ENCODE results near the gene GATM.

The GATM gene

DNA sequence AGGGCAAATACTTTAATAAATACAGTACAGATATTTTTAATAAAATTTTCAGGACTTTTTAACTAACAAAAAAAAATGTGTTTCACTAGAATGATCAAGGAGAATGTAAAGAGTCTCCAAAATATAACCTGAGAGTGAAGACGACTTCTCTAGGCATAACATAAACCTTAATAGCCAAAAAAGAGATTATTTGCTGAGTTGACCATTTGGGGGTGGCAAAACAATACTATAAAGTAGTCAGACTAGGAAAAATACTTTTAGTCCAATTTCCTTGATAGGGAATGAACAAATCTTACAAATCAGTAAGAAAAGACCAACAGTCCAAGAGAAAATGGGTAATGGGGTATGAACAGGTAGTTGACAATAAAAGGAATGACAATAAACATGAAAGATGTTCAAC lies 29.4 kb upstream of the GATM start:
- TF ChIP-seq, protein P1, sequence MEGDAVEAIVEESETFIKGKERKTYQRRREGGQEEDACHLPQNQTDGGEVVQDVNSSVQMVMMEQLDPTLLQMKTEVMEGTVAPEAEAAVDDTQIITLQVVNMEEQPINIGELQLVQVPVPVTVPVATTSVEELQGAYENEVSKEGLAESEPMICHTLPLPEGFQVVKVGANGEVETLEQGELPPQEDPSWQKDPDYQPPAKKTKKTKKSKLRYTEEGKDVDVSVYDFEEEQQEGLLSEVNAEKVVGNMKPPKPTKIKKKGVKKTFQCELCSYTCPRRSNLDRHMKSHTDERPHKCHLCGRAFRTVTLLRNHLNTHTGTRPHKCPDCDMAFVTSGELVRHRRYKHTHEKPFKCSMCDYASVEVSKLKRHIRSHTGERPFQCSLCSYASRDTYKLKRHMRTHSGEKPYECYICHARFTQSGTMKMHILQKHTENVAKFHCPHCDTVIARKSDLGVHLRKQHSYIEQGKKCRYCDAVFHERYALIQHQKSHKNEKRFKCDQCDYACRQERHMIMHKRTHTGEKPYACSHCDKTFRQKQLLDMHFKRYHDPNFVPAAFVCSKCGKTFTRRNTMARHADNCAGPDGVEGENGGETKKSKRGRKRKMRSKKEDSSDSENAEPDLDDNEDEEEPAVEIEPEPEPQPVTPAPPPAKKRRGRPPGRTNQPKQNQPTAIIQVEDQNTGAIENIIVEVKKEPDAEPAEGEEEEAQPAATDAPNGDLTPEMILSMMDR (IDR thresholded peaks at IDR 0.05) = no peak

DNA sequence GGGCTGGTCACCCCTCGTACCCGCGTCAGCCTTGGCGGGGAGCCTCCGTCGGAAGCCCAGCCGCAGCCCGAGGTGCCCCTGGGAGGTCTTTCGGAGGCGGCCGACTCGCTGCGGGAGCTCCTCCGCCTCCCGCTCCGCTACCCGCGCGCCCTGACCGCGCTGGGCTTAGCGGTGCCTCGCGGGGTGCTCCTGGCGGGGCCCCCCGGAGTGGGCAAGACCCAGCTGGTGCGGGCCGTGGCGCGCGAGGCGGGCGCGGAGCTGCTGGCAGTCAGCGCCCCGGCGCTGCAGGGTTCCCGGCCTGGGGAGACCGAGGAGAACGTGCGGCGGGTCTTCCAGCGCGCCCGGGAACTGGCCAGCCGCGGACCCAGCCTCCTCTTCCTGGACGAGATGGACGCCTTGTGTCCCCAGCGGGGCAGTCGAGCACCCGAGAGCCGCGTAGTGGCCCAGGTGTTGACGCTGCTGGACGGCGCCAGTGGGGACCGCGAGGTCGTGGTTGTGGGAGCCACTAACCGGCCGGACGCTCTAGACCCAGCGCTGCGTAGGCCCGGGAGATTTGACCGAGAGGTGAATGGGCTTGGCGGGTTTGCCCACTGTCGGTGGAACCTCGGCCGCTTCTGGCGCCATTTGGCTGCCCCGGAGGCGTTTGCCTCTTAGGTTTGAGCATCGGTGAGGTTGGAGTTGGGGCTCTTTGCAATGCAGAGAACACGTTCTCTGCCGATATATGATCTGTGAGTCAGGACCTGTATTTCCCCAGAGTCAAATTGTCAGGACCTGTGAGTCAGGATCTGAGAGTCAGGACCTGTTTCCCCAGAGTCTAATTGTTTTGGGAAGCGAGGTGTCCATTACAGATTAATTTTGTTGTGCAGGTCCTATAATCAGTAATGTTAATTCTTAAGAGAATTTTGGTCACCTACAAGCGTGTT lies 24.9 kb upstream of the GATM start:
- TF ChIP-seq, protein P1 (IDR thresholded peaks at IDR 0.05) = no peak

DNA sequence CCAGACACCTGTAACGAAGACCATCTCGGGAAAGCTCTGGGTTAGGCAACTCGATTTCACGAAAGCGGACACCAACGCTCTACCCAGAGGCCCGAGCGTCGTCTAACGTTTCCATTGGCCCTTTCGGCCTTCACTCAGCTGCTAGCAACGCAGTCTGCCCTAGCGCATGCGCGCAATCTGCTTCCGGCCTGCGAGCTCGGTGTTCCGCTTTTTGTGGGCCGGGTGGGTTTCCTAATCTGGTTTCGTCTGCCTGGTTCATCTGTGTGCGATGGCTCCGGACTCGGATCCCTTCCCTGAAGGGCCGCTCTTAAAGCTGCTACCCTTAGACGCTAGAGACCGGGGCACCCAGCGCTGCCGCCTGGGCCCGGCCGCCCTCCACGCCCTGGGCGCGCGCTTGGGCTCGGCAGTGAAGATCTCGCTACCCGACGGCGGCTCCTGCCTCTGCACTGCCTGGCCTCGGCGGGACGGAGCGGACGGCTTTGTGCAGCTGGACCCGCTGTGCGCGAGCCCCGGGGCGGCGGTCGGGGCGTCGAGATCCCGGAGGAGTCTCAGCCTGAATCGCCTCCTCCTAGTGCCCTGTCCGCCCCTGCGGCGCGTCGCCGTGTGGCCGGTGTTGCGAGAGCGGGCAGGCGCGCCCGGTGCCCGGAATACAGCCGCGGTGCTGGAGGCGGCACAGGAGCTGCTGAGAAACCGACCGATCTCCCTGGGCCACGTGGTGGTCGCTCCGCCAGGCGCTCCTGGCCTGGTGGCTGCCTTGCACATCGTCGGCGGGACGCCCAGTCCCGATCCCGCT lies 24.0 kb upstream of the GATM start:
- TF ChIP-seq, protein P1 (IDR thresholded peaks at IDR 0.05) = no peak

GRCh38 chr15:45401665-45402161 lies 23.4 kb upstream of the GATM start:
- TF ChIP-seq, protein P1 (IDR thresholded peaks at IDR 0.05) = no peak

GRCh38 chr15:45399381-45400212 lies 21.3 kb upstream of the GATM start:
- TF ChIP-seq, protein P1 (IDR thresholded peaks at IDR 0.05) = peak; percentile 71

DNA sequence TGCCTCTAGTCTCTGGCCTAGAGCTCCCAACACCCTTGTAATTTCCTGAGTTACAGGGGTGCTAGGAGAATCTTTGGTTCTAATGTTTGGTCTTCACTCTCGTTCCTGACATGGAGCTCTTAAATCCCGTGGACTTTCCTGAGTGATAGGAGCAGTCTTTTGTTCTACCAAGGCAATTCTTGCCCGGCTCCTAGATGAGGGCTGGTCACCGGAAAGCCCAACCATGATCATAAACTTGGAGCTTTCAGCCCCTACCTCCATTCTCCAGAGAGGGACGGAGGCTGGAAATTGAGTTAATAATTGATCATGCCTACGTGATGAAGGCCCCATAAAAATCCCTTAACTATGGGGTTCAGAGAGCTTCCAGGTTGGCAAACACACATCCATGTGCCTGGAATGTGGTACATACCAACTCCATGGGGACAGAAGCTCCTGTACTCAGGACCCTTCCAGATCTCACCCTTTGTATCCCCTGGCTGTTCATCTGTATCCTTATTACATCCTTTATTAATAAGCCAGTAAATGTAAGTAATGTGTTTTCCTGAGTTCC lies 18.8 kb upstream of the GATM start:
- TF ChIP-seq, protein P1 (IDR thresholded peaks at IDR 0.05) = no peak

GRCh38 chr15:45395943-45396342 lies 17.6 kb upstream of the GATM start:
- TF ChIP-seq, protein P1 (IDR thresholded peaks at IDR 0.05) = no peak
